Muscle of leg (tissue), 11 donors: ENCODE measurements around the gene CMC1. TPM values are rescaled to one million over a fixed set of nuclear protein-coding genes. Genes with fewer than 3 reads are reported as not detected.

Experiments
- DNase-seq: peaks from one replicate; pipeline ENCODE4 v3.0.0; 2013
- H3K27ac ChIP-seq: one replicate; pipeline ENCODE4 v1.5.1; 2013; ENCODE audit warnings: mild to moderate bottlenecking, low read length, control low read depth
- H3K27me3 ChIP-seq: one replicate; pipeline ENCODE4 v1.6.1; 2013; ENCODE audit warnings: low read length; ENCODE audit not compliant: control insufficient read depth, insufficient read depth
- H3K36me3 ChIP-seq: one replicate; pipeline ENCODE4 v1.6.1; 2013; ENCODE audit warnings: low read length; ENCODE audit not compliant: control insufficient read depth, insufficient read depth
- H3K4me1 ChIP-seq: one replicate; pipeline ENCODE4 v1.6.1; 2013; ENCODE audit warnings: low read length; ENCODE audit not compliant: control insufficient read depth, insufficient read depth
- H3K4me3 ChIP-seq: one replicate; pipeline ENCODE4 v1.5.1; 2013; ENCODE audit warnings: low read length, control low read depth
- H3K9me3 ChIP-seq: replicated peaks from 2 replicates; pipeline ENCODE4 v1.6.1; 2013; ENCODE audit warnings: low read depth, low read length; ENCODE audit not compliant: control insufficient read depth
- WGBS: methylation state at CpG from one replicate; pipeline ENCODE4 v1.1.5; 2013; ENCODE audit warnings: missing lambda C conversion rate; ENCODE audit not compliant: insufficient coverage; 5-methylcytosine and 5-hydroxymethylcytosine counted together
- polyA plus RNA-seq, 8 donors: library from polyadenylated mRNA; unstranded; fragments of 120-200 nt; gene quantifications; one replicate each; pipeline versions ENCODE4 v1.2.1 to v1.2.3, GENCODE V29; 2013; ENCODE audit warnings: inconsistent platforms in 1 of 8, low replicate concordance in 1 of 8; ENCODE audit not compliant: insufficient read length in 8 of 8, insufficient read depth in 1 of 8
- total RNA-seq: library from RNA; stranded (reverse); fragments of 120-200 nt; gene quantifications from one replicate; pipeline ENCODE4 v1.2.4, GENCODE V29; 2013

CMC1 gene
- total and polyA plus RNA-seq, 9 donors, result 10.7 to 25.8 (median 19.6) TPM

DNA sequence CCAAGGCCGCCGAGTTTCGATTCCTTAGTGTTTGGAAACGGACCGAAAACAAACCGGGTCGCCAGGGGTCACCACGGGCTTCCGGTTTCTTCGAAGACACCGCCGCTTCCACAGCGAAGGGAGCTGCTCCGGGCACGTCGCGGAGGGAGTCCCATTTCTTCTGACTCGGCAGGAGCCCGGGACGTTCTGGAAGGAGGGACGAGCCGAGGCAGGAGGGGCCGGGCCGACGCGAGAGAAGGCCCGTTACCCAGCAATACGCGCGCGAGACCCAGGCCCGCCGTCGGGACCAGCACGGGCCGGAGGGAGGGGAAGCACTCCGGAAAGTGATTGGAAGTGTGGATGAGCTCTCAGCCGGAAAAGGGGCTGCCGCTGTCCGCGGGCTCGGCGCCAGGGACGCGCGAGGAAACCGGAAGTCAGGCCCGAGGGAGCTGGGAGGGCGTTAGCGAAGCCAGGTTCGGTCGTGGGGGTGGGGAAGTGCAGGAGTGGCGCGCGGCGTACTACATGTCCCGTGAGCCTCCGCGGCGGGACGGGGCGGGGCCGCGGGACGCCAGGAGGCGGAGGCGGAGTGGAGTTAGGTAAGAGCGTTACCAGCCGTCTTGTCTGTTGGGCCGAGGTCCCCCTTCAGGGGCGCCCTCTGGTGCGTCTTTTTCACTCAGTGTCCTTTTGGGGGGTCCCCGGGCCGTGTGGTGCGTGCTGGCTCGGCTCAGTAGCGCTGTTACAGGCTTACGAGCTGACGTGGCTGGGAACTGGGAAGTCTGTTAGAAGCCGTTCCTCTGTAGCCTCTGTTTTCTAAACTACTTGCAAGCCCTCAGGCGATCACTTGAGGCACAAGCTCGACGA lies 107.4 kb downstream of the CMC1 start, which contains the start of the genes AZI2 and ZCWPW2:
Gene AZI2 (minus strand): TSS at position 196 of the 840 bp plus-strand sequence. CDS start 8,207 bp downstream, outside the sequence.
Gene ZCWPW2 (plus strand): TSS at position 93 of the 840 bp plus-strand sequence. CDS start 64,348 bp downstream, outside the sequence.
- under 1% methylated on average over 77 of the region's 83 CpGs for WGBS
- peak within 1 kb of the TSS; percentile 99 for H3K27ac ChIP-seq
- H3K4me3 ChIP-seq, result peak within 1 kb of the TSS; percentile 86
- peaks cover 6% of the 10 kb centered on the region for H3K4me1 ChIP-seq
- H3K9me3 ChIP-seq, result peaks cover 18% of the 10 kb centered on the region
- peaks cover 3% of the 10 kb centered on the region for H3K36me3 ChIP-seq
- no peaks in the 10 kb centered on the region for H3K27me3 ChIP-seq
- peak; percentile 99 for DNase-seq

DNA sequence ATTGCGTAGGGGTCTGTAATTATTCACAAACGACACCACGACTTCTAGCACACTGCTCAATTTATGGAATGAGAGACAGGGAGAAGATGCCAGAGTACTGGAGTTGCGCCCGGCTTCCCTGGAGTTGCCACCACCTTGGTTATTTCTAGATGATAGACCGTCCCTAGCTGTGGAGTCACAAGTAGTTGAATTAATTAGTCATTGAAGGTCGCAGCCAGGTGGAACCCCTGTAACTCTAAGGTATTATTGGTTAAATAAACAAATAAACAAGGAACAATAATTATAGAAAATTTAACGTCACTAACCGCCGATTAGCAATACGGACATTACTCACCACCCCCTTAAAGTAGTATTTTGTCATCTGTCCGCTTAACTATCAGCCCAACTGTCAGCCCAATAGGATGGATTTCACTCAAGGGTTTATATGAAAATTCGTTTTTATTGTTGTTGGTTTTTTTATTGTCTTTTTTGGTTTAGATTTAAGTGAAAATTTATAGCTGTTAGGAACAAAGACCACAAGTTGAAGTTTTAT lies 108.1 kb downstream of the CMC1 start:
- Histone ChIP-seq H3K27ac (peak overlapping the region; percentile 99), H3K27me3 (no peaks in the 10 kb centered on the region), H3K4me3 (peak overlapping the region; percentile 86), H3K9me3 (peaks cover 19% of the 10 kb centered on the region), H3K36me3 (peaks cover 3% of the 10 kb centered on the region), H3K4me1 (peaks cover 6% of the 10 kb centered on the region)
- no CpG with 5 or more reads among the region's 13 CpGs for WGBS
- no peak for DNase-seq

Other genes starting within 250 kb of the CMC1 start
- gene ZCWPW2, start 107.1 kb downstream of the CMC1 start, total RNA-seq, result 1.3 TPM
- gene ZCWPW2, start 107.1 kb downstream of the CMC1 start, polyA plus RNA-seq, result 1 to 10 TPM; 1.4 to 2.2 (median 1.8) TPM
- 46.1 TPM for gene AZI2, start 107.2 kb downstream of the CMC1 start, total RNA-seq
- gene AZI2, start 107.2 kb downstream of the CMC1 start, polyA plus RNA-seq, result 10 to 100 TPM; 56.6 to 99.0 (median 73.2) TPM